Lower leg skin (tissue), 4 donors: ENCODE measurements around the gene MS4A12. TPM values are rescaled to one million over a fixed set of nuclear protein-coding genes. Genes with fewer than 3 reads are reported as not detected.
"Not testable (repeated sequence)": the region's sequence is repeated elsewhere in the genome, so short reads cannot be mapped to it uniquely, and the experiment has no call there.

Source experiments
- DNase-seq, 2 donors: peaks; one replicate each; pipeline ENCODE4 v3.0.0-alpha.2; 2019; ENCODE audit warnings: low spot score in 2 of 2
- H3K4me3 ChIP-seq: fragments of 200-600 bp; sonication (generic); 2 replicates; pipeline ENCODE4 v1.5.1; 2017; ENCODE audit warnings: mild to moderate bottlenecking, low read depth; ENCODE audit not compliant: poor library complexity, severe bottlenecking
- POLR2A ChIP-seq, 2 donors: fragments of 450-650 bp; IDR thresholded peaks; one replicate each; pipeline ENCODE4 v1.6.1; 2016 to 2017; ENCODE audit warnings: antibody characterized with exemption in 2 of 2, mild to moderate bottlenecking in 1 of 2, moderate library complexity in 1 of 2
- WGBS, 2 donors: methylation state at CpG; one replicate each; pipeline ENCODE4 v1.1.5; 2018; 5-methylcytosine and 5-hydroxymethylcytosine counted together
- intact Hi-C: fragments of 100-400 bp; cut with DNase I; formaldehyde crosslinking; loops from one replicate; pipeline ENCODE4 v1.15.0; 2023; ENCODE audit warnings: low total_unique reads
- total RNA-seq, 4 donors: library from RNA; depleted of rRNA; stranded (reverse); fragments of >200 nt; gene quantifications; one replicate each; pipeline ENCODE4 v1.1.0, GENCODE V29; 2016
- TF ChIP-seq, protein P1 (sequence below), 3 donors: fragments of 450-650 bp; IDR thresholded peaks; one replicate each; pipeline ENCODE4 v1.5.1; 2016; ENCODE audit warnings: antibody characterized with exemption in 3 of 3, mild to moderate bottlenecking in 3 of 3, moderate library complexity in 2 of 3

Gene MS4A12, protein sequence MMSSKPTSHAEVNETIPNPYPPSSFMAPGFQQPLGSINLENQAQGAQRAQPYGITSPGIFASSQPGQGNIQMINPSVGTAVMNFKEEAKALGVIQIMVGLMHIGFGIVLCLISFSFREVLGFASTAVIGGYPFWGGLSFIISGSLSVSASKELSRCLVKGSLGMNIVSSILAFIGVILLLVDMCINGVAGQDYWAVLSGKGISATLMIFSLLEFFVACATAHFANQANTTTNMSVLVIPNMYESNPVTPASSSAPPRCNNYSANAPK
- not detected for total RNA-seq

DNA sequence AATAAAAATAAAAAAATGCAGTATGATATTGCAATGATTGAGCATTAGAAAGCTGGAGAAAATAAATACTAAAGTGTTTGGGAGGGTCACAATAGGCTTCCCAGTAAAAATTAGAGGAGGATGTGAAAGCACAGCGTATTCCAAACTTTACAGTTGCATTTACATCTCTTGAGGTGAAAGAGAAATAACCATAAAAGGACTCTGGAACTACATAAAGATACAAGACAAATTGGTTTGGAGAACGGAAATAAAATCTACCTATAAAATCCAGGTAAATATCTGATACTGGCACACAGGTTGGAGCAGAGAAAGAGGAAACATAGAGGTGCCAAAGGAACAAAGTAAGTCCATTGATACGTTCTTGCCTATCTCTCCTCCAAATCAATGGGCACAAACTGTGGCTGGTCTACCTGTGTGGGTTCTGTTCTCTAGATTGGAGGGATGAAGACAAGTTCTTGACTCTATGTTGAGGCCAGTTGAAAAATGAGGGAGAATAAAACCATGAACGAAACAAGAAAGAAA is at the start of gene MS4A12:
Gene MS4A12 (plus strand): TSS at position 291 of the 522 bp plus-strand sequence. CDS start 4,541 bp downstream, outside the sequence.
- no peak within 1 kb of the TSS for H3K4me3 ChIP-seq
- DNase-seq: no peak
- 70 to 75% methylated on average over 4 of the region's 4 CpGs for WGBS, 2 donors
- TF ChIP-seq, protein P1, sequence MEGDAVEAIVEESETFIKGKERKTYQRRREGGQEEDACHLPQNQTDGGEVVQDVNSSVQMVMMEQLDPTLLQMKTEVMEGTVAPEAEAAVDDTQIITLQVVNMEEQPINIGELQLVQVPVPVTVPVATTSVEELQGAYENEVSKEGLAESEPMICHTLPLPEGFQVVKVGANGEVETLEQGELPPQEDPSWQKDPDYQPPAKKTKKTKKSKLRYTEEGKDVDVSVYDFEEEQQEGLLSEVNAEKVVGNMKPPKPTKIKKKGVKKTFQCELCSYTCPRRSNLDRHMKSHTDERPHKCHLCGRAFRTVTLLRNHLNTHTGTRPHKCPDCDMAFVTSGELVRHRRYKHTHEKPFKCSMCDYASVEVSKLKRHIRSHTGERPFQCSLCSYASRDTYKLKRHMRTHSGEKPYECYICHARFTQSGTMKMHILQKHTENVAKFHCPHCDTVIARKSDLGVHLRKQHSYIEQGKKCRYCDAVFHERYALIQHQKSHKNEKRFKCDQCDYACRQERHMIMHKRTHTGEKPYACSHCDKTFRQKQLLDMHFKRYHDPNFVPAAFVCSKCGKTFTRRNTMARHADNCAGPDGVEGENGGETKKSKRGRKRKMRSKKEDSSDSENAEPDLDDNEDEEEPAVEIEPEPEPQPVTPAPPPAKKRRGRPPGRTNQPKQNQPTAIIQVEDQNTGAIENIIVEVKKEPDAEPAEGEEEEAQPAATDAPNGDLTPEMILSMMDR (IDR thresholded peaks at IDR 0.05): no peak
- no peak for TF ChIP-seq POLR2A (IDR thresholded peaks at IDR 0.05)
- intact Hi-C loops: no loop called here

DNA sequence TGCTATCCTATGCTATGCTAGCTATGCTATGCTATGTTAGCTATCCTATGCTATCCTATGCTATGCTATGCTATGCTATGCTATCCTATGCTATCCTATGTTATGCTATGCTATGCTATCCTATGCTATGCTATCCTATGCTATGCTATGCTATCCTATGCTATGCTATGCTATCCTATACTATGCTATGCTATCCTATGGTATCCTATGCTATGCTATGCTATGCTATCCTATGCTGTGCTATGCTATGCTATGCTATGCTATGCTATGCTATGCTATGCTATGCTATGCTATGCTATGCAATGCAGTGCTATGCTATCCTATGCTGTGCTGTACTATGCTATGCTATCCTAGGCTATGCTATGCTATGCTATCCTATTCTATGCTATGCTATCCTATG is 45.5 kb upstream of the MS4A12 start:
- TF ChIP-seq, protein P1 (IDR thresholded peaks at IDR 0.05): no peak
- TF ChIP-seq POLR2A (IDR thresholded peaks at IDR 0.05): no peak
- no peak for DNase-seq

DNA sequence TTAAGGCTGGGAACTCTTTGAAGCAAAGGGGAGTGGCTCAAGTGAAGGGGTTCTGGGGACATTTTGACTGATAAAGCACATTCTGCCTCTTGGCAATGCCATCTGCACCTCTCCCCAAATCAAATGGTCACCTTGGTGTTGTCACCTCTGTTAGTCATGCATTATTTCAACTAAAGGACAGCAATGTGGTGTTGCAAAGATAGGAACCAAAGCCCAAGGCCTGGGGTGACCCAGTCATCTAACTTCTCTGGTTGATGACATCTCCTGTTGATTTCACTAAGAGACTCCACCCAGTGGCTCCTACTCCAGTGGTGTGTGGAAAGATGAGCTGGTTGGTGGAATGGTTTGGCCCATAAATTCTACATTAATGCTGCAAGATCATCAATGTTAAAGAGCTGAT is 44.7 kb upstream of the MS4A12 start:
- TF ChIP-seq POLR2A (IDR thresholded peaks at IDR 0.05): no peak
- TF ChIP-seq, protein P1 (IDR thresholded peaks at IDR 0.05): no peak
- no peak overlapping the region for H3K4me3 ChIP-seq
- intact Hi-C loops: no loop called here
- no peak for DNase-seq

More for the DNA sequence above, 45.5 kb upstream of the MS4A12 start:
- intact Hi-C loops: no loop called here
- no peak overlapping the region for H3K4me3 ChIP-seq

DNA sequence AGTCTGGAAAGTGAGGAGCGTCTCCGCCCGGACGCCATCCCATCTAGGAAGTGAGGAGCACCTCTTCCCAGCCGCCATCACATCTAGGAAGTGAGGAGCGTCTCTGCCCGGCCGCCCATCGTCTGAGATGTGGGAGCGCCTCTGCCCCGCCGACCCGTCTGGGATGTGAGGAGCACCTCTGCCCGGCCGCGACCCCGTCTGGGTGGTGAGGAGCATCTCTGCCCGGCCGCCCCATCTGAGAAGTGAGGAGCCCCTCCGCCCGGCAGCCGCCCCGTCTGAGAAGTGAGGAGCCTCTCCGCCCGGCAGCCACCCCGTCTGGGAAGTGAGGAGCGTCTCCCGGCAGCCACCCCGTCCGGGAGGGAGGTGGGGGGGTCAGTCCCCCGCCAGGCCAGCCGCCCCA is 41.4 kb upstream of the MS4A12 start:
- H3K4me3 ChIP-seq, intact Hi-C loops, DNase-seq: not testable (repeated sequence)
- WGBS, 2 donors: 80 to 95% methylated on average over 9 to 13 of the region's 32 CpGs

DNA sequence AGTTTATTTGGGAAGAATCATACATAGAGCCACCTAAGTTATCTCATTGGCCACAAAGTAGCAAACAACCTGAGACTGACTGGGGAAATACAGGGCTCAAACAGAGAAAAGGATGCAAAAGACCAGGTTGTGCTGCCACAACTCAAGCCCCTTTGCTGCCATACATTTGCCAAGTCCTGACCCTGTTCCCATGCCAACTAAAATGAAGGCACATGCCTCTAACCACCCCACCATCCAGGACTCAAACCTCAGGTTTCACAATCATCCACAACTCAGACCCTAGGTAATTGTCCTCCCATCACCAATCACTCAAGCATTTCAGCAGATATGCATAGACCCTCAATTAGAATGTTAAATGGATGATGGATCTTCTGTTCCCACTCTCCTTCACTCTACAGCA is 38.4 kb upstream of the MS4A12 start:
- intact Hi-C loops: no loop called here
- DNase-seq: no peak
- TF ChIP-seq, protein P1 (IDR thresholded peaks at IDR 0.05): no peak
- TF ChIP-seq POLR2A (IDR thresholded peaks at IDR 0.05): no peak
- H3K4me3 ChIP-seq: no peak overlapping the region

DNA sequence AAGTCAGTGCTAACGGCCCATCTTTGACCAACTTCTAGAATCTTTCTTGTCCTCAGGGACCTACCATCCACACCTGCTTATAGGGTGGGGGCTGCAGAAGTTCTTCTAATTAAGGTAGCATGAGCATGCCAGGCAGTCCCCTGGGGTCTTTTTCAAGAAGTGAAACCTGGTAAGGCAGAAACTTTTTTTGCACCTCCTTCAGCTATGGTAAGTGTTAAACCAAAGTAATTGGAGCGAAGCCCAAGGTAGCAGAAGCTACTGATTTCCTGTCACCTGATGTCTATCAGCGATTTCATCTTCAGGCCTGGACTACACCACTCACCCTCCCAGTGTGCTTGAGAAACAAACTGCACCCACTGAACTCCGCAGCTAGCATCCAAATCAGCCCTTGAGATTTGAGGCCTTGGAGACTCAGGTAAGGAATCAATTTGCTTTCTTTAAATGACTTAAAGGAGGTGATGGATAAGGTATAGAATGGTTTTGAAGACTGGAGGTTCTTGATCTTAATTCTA is 37.0 kb upstream of the MS4A12 start, which contains the start of gene MS4A1:
Gene MS4A1 (plus strand): TSS at position 317 of the 512 bp plus-strand sequence. CDS start 6,528 bp downstream, outside the sequence.
- TF ChIP-seq POLR2A (IDR thresholded peaks at IDR 0.05): no peak
- TF ChIP-seq, protein P1 (IDR thresholded peaks at IDR 0.05): no peak
- DNase-seq: no peak
- H3K4me3 ChIP-seq: no peak within 1 kb of the TSS
- intact Hi-C loops: no loop called here
- WGBS, 2 donors: 64 to 66% methylated on average over 4 of the region's 4 CpGs
